Prostate gland (tissue), 2 donors: Measurements from ENCODE around the gene SLX4. TPM values are rescaled to one million over a fixed set of nuclear protein-coding genes. Genes with fewer than 3 reads are reported as not detected.

Experiments
- DNase-seq: peaks from one replicate; pipeline ENCODE4 v3.0.0-alpha.2; 2019; ENCODE audit warnings: low spot score
- H3K27ac ChIP-seq, 2 donors: fragments of 200-600 bp; sonication (generic); 2 replicates each; pipeline ENCODE4 v1.5.1; 2017 to 2019
- H3K27me3 ChIP-seq: fragments of 200-600 bp; sonication (generic); replicated peaks from 2 replicates; pipeline ENCODE4 v1.5.1; 2019; ENCODE audit not compliant: insufficient read depth
- H3K36me3 ChIP-seq, 2 donors: fragments of 200-600 bp; sonication (generic); 1 replicate in 1 of 2; 2 replicates in 1 of 2; pipeline versions ENCODE4 v1.5.1 to v1.8.1; 2017 to 2019
- H3K4me1 ChIP-seq: fragments of 200-600 bp; sonication (generic); replicated peaks from 2 replicates; pipeline ENCODE4 v1.5.1; 2019
- H3K4me3 ChIP-seq, 2 donors: fragments of 200-600 bp; sonication (generic); 2 replicates each; pipeline ENCODE4 v1.5.1; 2017 to 2019
- H3K9me3 ChIP-seq: fragments of 200-600 bp; sonication (generic); 2 replicates; pipeline ENCODE4 v1.5.1; 2017
- POLR2A ChIP-seq: fragments of 450-650 bp; IDR thresholded peaks from one replicate; pipeline ENCODE4 v1.6.1; 2016; ENCODE audit warnings: antibody characterized with exemption, mild to moderate bottlenecking
- POLR2AphosphoS5 ChIP-seq: sonication (generic); formaldehyde crosslinking; IDR thresholded peaks from one replicate; pipeline ENCODE4 v1.6.1; 2017; ENCODE audit warnings: antibody characterized with exemption
- WGBS: methylation state at CpG from one replicate; pipeline ENCODE4 v1.1.5; 2018; 5-methylcytosine and 5-hydroxymethylcytosine counted together
- intact Hi-C: fragments of 100-400 bp; cut with DNase I; formaldehyde crosslinking; loops from one replicate; pipeline ENCODE4 v1.14.2; 2022
- total RNA-seq, 2 donors: library from RNA; depleted of rRNA; stranded (reverse); fragments of >200 nt; gene quantifications; one replicate each; pipeline ENCODE4 v1.1.0, GENCODE V29; 2016
- TF ChIP-seq, protein P1 (sequence below), 4 experiments: fragments of 200-600 bp in 2 of 4; fragments of 450-650 bp in 2 of 4; sonication (generic) in 2 of 4; IDR thresholded peaks; 1 replicate in 3 of 4; 2 replicates in 1 of 4; pipeline ENCODE4 v1.5.1; 2016 to 2019; ENCODE audit warnings: antibody characterized with exemption in 4 of 4, mild to moderate bottlenecking in 2 of 4, moderate library complexity in 2 of 4

Gene SLX4
- total RNA-seq, 2 donors from 2014 or later = 4.9 to 14.7 TPM

DNA sequence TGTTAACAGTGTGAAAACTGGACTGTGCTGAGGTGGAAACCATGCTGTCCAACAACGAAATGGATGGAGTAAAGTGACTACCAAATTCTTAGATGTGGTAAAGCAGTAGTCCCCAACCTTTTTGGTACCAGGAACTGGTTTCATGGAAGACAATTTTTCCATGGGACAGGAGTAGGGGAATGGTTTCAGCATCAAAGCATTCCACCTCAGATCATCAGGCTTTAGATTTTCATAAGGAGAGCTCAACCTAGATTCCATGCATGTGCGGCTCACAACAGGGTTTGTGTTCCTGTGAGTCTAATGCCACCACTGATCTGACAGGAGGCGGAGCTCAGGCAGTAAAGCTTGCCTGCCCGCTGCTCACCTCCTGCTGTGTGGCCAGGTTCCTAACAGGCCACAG, 11.5 kb downstream of the SLX4 start:
- Histone ChIP-seq H3K27ac (no peak overlapping the region), H3K4me1 (no peaks in the 10 kb centered on the region), H3K36me3 (no peaks in the 10 kb centered on the region), H3K4me3 (no peak overlapping the region), H3K27me3 (no peaks in the 10 kb centered on the region), H3K9me3 (no peaks in the 10 kb centered on the region)
- 99% methylated on average over 4 of the region's 4 CpGs for WGBS
- intact Hi-C loops = no loop called here
- no peak for DNase-seq
- TF ChIP-seq, protein P1, sequence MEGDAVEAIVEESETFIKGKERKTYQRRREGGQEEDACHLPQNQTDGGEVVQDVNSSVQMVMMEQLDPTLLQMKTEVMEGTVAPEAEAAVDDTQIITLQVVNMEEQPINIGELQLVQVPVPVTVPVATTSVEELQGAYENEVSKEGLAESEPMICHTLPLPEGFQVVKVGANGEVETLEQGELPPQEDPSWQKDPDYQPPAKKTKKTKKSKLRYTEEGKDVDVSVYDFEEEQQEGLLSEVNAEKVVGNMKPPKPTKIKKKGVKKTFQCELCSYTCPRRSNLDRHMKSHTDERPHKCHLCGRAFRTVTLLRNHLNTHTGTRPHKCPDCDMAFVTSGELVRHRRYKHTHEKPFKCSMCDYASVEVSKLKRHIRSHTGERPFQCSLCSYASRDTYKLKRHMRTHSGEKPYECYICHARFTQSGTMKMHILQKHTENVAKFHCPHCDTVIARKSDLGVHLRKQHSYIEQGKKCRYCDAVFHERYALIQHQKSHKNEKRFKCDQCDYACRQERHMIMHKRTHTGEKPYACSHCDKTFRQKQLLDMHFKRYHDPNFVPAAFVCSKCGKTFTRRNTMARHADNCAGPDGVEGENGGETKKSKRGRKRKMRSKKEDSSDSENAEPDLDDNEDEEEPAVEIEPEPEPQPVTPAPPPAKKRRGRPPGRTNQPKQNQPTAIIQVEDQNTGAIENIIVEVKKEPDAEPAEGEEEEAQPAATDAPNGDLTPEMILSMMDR (IDR thresholded peaks at IDR 0.05) = no peak
- TF ChIP-seq POLR2AphosphoS5 = no peak
- no peak for TF ChIP-seq POLR2A

DNA sequence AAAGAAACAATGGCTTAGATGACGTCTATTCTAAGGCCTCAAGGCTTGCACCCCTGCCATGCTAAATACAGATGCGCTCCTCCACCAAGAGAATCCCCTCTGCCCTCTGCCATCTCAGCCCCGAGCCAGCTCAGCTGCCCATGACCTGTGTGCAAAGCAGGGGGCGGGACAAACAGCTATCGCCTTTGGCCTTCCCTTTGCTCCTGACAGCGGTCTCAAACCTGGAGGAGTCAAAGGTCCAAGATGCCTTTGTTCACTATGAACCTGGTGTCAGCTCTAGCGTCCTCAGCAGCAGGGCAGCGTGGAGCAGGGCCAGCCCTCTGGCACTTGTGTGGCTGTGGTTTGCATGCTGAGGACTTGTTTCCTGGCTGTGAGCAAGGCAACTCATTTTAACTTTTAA, 12.3 kb downstream of the SLX4 start:
- WGBS = 94% methylated on average over 8 of the region's 8 CpGs
- Histone ChIP-seq H3K36me3 (no peaks in the 10 kb centered on the region), H3K27me3 (no peaks in the 10 kb centered on the region), H3K27ac (no peak overlapping the region), H3K9me3 (no peaks in the 10 kb centered on the region), H3K4me1 (no peaks in the 10 kb centered on the region), H3K4me3 (no peak overlapping the region)
- TF ChIP-seq POLR2AphosphoS5 (no peak), POLR2A (no peak)
- TF ChIP-seq, protein P1 (IDR thresholded peaks at IDR 0.05) = no peak
- intact Hi-C loops = no loop called here
- no peak for DNase-seq

DNA sequence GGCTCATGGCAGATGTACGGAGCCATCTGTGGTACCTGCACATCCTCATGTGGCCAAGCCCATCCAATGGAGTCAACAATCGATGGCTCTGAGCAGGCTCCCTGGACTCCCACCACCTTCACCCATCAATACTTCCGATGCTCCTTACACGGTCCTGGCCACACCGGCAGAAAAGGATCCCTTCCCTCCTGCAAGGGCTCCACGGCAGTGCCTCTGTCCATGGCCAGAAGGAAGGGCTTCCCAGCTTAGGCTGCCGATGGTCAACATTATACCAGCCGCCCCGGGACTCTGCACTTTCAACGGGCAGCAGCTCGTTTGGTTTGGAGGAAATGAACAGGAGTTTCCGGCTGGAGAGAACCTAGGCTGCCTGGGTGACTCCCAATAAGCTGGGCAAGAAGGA, 13.2 kb downstream of the SLX4 start:
- Histone ChIP-seq H3K9me3 (no peaks in the 10 kb centered on the region), H3K4me1 (no peaks in the 10 kb centered on the region), H3K27ac (no peak overlapping the region), H3K36me3 (no peaks in the 10 kb centered on the region), H3K27me3 (no peaks in the 10 kb centered on the region), H3K4me3 (no peak overlapping the region)
- DNase-seq = no peak
- 99% methylated on average over 12 of the region's 12 CpGs for WGBS
- intact Hi-C loops = no loop called here
- no peak for TF ChIP-seq POLR2A
- no peak for TF ChIP-seq POLR2AphosphoS5
- TF ChIP-seq, protein P1 (IDR thresholded peaks at IDR 0.05) = no peak

DNA sequence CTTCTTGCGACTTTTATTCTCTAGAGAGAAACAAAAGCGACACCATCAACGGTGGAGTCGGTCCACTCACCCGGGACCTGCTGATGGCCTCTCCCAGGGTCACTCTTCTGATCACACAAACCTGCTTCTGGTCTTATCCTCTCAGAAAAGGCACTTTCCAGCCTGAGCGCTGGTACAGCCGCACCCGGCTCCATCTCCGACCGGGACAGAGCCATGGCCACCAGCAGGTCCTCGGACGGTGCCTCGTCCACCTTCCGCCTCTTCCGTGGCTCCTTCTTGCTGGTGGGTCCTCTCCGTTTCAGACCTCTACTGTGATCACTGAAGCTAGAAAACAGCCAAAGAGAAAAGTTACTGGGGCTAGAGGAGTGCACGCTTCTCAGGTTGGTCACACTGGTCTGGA, 13.7 kb downstream of the SLX4 start:
- Histone ChIP-seq H3K27ac (no peak overlapping the region), H3K4me3 (no peak overlapping the region), H3K36me3 (no peaks in the 10 kb centered on the region), H3K4me1 (no peaks in the 10 kb centered on the region), H3K9me3 (no peaks in the 10 kb centered on the region), H3K27me3 (no peaks in the 10 kb centered on the region)
- no peak for TF ChIP-seq POLR2AphosphoS5
- TF ChIP-seq, protein P1 (IDR thresholded peaks at IDR 0.05) = no peak
- no peak for TF ChIP-seq POLR2A
- WGBS = 97% methylated on average over 17 of the region's 17 CpGs
- intact Hi-C loops = no loop called here
- DNase-seq = no peak

DNA sequence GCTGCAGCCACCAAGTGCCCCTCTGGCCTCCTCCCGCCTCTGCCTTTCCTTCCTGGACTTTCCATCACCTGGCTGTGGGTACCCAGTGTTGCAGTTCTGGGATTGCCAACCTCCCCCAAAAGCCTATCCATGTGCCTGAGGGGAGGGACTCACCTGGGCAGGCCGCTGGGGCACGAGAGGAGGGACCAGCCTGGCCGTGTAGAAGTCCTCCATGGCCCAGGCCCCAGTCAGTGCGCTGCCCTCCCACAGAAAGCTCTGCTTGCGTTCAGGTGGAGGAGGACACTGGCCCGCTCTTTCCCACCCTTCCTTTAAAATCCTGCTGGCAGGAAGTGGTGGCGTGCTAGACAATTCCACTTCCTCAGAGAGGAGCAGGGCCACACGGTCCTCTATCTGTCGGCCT, 14.2 kb downstream of the SLX4 start:
- TF ChIP-seq, protein P1 (IDR thresholded peaks at IDR 0.05) = no peak
- no peak for DNase-seq
- Histone ChIP-seq H3K27me3 (no peaks in the 10 kb centered on the region), H3K27ac (no peak overlapping the region), H3K36me3 (no peaks in the 10 kb centered on the region), H3K9me3 (no peaks in the 10 kb centered on the region), H3K4me3 (no peak overlapping the region), H3K4me1 (no peaks in the 10 kb centered on the region)
- WGBS = 87% methylated on average over 10 of the region's 10 CpGs
- intact Hi-C loops = no loop called here
